Breast epithelium (tissue), 4 donors: ENCODE results near the gene OTUD5. TPM values are rescaled to one million over a fixed set of nuclear protein-coding genes. Genes with fewer than 3 reads are reported as not detected.

Experiments
- DNase-seq, 2 donors: peaks; one replicate each; pipeline ENCODE4 v3.0.0-alpha.2; 2019; ENCODE audit warnings: low spot score in 2 of 2
- H3K27ac ChIP-seq, 2 donors: fragments of 200-600 bp; sonication (generic) in 1 of 2; one replicate each; pipeline ENCODE4 v1.5.1; 2016 to 2019; ENCODE audit warnings: mild to moderate bottlenecking in 1 of 2
- H3K27me3 ChIP-seq, 2 donors: fragments of 200-600 bp; sonication (generic) in 1 of 2; one replicate each; pipeline versions ENCODE4 v1.5.1 to v1.6.0; 2017 to 2019; ENCODE audit warnings: control low read depth in 1 of 2, mild to moderate bottlenecking in 1 of 2
- H3K36me3 ChIP-seq: fragments of 200-600 bp; one replicate; pipeline ENCODE4 v1.5.1; 2019
- H3K4me1 ChIP-seq, 2 donors: fragments of 200-600 bp; sonication (generic); one replicate each; pipeline ENCODE4 v1.5.1; 2016 to 2019; ENCODE audit warnings: control low read depth in 1 of 2
- H3K4me3 ChIP-seq, 3 donors: fragments of 200-600 bp; sonication (generic); 1 replicate in 2 of 3; 2 replicates in 1 of 3; pipeline ENCODE4 v1.5.1; 2016 to 2019; ENCODE audit warnings: mild to moderate bottlenecking in 3 of 3, moderate library complexity in 2 of 3
- H3K9me3 ChIP-seq, 2 donors: fragments of 200-600 bp; sonication (generic) in 1 of 2; one replicate each; pipeline ENCODE4 v1.5.1; 2016 to 2019; ENCODE audit warnings: control low read depth in 1 of 2
- CTCF ChIP-seq, 3 donors: fragments of 450-650 bp; IDR thresholded peaks; one replicate each; pipeline ENCODE4 v1.5.1; 2016 to 2017; ENCODE audit warnings: antibody characterized with exemption in 3 of 3, mild to moderate bottlenecking in 3 of 3, moderate library complexity in 3 of 3
- POLR2A ChIP-seq: fragments of 450-650 bp; IDR thresholded peaks from one replicate; pipeline ENCODE4 v1.6.1; 2016; ENCODE audit warnings: antibody characterized with exemption, mild to moderate bottlenecking, moderate library complexity
- POLR2AphosphoS5 ChIP-seq, 3 donors: sonication (generic); formaldehyde crosslinking; IDR thresholded peaks; one replicate each; pipeline ENCODE4 v1.6.1; 2017; ENCODE audit warnings: antibody characterized with exemption in 3 of 3
- intact Hi-C: fragments of 100-400 bp; cut with DNase I; formaldehyde crosslinking; loops from one replicate; pipeline ENCODE4 v1.15.1; 2023; ENCODE audit warnings: low total_unique reads
- total RNA-seq, 3 donors: library from RNA; depleted of rRNA; stranded (reverse); fragments of >200 nt; gene quantifications; one replicate each; pipeline ENCODE4 v1.1.0, GENCODE V29; 2016

The OTUD5 gene
- total RNA-seq, 3 donors from 2014 or later = 35.8 to 37.9 (median 36.1) TPM

- H3K9me3 ChIP-seq = no peaks in the 10 kb centered on the region
- no peak for DNase-seq
- peaks cover 0 to 33% of the 10 kb centered on the region in 2 donors for H3K27me3 ChIP-seq
- intact Hi-C loops = no loop called here
- no peak overlapping the region for H3K4me3 ChIP-seq
- TF ChIP-seq POLR2AphosphoS5 (IDR thresholded peaks at IDR 0.05) (no peak), POLR2A (no peak), CTCF (IDR thresholded peaks at IDR 0.05) (no peak)
- H3K4me1 ChIP-seq = no peaks in the 10 kb centered on the region
- no peak overlapping the region for H3K27ac ChIP-seq
- H3K36me3 ChIP-seq = no peaks in the 10 kb centered on the region
These were observed 53.2 kb downstream of the OTUD5 start for GRCh38 chrX:48904180-48904579.

GRCh38 chrX:48903290-48903689 lies 54.1 kb downstream of the OTUD5 start:
- H3K36me3 ChIP-seq = no peaks in the 10 kb centered on the region
- H3K9me3 ChIP-seq = no peaks in the 10 kb centered on the region
- no peak for DNase-seq

GRCh38 chrX:48902776-48903175 lies 54.6 kb downstream of the OTUD5 start:
- no peak for TF ChIP-seq POLR2AphosphoS5 (IDR thresholded peaks at IDR 0.05)
- TF ChIP-seq CTCF (IDR thresholded peaks at IDR 0.05) = no peak
- TF ChIP-seq POLR2A = no peak
- Histone ChIP-seq H3K4me1 (no peaks in the 10 kb centered on the region), H3K27me3 (peaks cover 0 to 33% of the 10 kb centered on the region in 2 donors), H3K27ac (no peak overlapping the region), H3K4me3 (no peak overlapping the region), H3K9me3 (no peaks in the 10 kb centered on the region), H3K36me3 (no peaks in the 10 kb centered on the region)
- no peak for DNase-seq
- intact Hi-C loops = no loop called here

More at GRCh38 chrX:48903290-48903689, 54.1 kb downstream of the OTUD5 start:
- Histone ChIP-seq H3K27ac (no peak overlapping the region), H3K4me1 (no peaks in the 10 kb centered on the region), H3K4me3 (no peak overlapping the region), H3K27me3 (peaks cover 0 to 33% of the 10 kb centered on the region in 2 donors)
- intact Hi-C loops = no loop called here
- no peak for TF ChIP-seq POLR2A
- TF ChIP-seq CTCF (IDR thresholded peaks at IDR 0.05) = no peak
- TF ChIP-seq POLR2AphosphoS5 (IDR thresholded peaks at IDR 0.05) = no peak

GRCh38 chrX:48902135-48902534 lies 55.3 kb downstream of the OTUD5 start:
- H3K4me1 ChIP-seq = no peaks in the 10 kb centered on the region
- no peak overlapping the region for H3K27ac ChIP-seq
- TF ChIP-seq POLR2AphosphoS5 (IDR thresholded peaks at IDR 0.05) = no peak
- TF ChIP-seq CTCF (IDR thresholded peaks at IDR 0.05) = no peak
- no peak for TF ChIP-seq POLR2A
- no peak overlapping the region for H3K4me3 ChIP-seq
- no peak for DNase-seq
- no peaks in the 10 kb centered on the region for H3K36me3 ChIP-seq
- no peaks in the 10 kb centered on the region for H3K9me3 ChIP-seq
- intact Hi-C loops = no loop called here
- H3K27me3 ChIP-seq = peaks cover 0 to 33% of the 10 kb centered on the region in 2 donors

GRCh38 chrX:48901069-48901468 lies 56.3 kb downstream of the OTUD5 start:
- Histone ChIP-seq H3K27me3 (peaks cover 0 to 27% of the 10 kb centered on the region in 2 donors), H3K4me3 (no peak overlapping the region), H3K9me3 (no peaks in the 10 kb centered on the region), H3K4me1 (no peaks in the 10 kb centered on the region), H3K36me3 (no peaks in the 10 kb centered on the region), H3K27ac (no peak overlapping the region)
- TF ChIP-seq CTCF (IDR thresholded peaks at IDR 0.05) (no peak), POLR2AphosphoS5 (IDR thresholded peaks at IDR 0.05) (no peak), POLR2A (no peak)
- intact Hi-C loops = no loop called here
- no peak for DNase-seq
